ENCODE results near the gene AK8. TPM values are rescaled to one million over a fixed set of nuclear protein-coding genes. Genes with fewer than 3 reads are reported as not detected.

Gene AK8
- total RNA-seq, 2 experiments from 2014 or later: 0.27 TPM; not detected in 1

- Histone ChIP-seq H3K36me3 (ENCODE audit: insufficient read depth, low read length) (no peaks in the 10 kb centered on the region), H3K9me2 (ENCODE audit: insufficient read depth, low read length) (no peaks in the 10 kb centered on the region), H3K27ac (ENCODE audit: low read depth, low read length, poor library complexity, severe bottlenecking) (no peak overlapping the region), H3K4me1 (ENCODE audit: insufficient read depth, low read length, poor library complexity, severe bottlenecking) (no peaks in the 10 kb centered on the region), H3K79me2 (ENCODE audit: insufficient read depth, low read depth, low read length) (no peaks in the 10 kb centered on the region), H2AFZ (ENCODE audit: low read length) (no peak overlapping the region), H3K9me3 (ENCODE audit: low read length) (no peaks in the 10 kb centered on the region), H4K20me1 (ENCODE audit: insufficient read depth, low read length) (no peaks in the 10 kb centered on the region), H3K4me3 (ENCODE audit: low read depth, low read length, poor library complexity, severe bottlenecking) (no peak overlapping the region), H3K4me2 (ENCODE audit: low read length) (no peak overlapping the region)
- no peak for DNase-seq (ENCODE audit: low spot score)
- TF ChIP-seq CTCF (conservative IDR thresholded peaks at IDR 0.05; ENCODE audit: low read length) (no peak), EZH2phosphoT487 (IDR thresholded peaks at IDR 0.05; ENCODE audit: borderline replicate concordance, low read depth, low read length) (no peak)
- CTCF ChIA-PET (ENCODE audit: unreplicated experiment): no interaction called here
- POLR2A ChIA-PET: interaction anchor here (0.8 kb wide), 1 partner anchor 524 kb away, joined by 3 read pairs; no protein-coding TSS in a partner anchor
- intact Hi-C loops (cut with micrococcal nuclease; ENCODE audit: unreplicated experiment): no loop called here
- no TSS peak for BruUV-seq (replicated peaks)
Observed at GRCh38 chr9:132744881-132745755, 133.0 kb downstream of the AK8 start.

GRCh38 chr9:132743931-132744479, 134.1 kb downstream of the AK8 start:
- H4K20me1 ChIP-seq (ENCODE audit: insufficient read depth, low read length): no peaks in the 10 kb centered on the region
- H3K27ac ChIP-seq (ENCODE audit: low read depth, low read length, poor library complexity, severe bottlenecking): no peak overlapping the region
- no peak overlapping the region for H2AFZ ChIP-seq (ENCODE audit: low read length)
- H3K4me1 ChIP-seq (ENCODE audit: insufficient read depth, low read length, poor library complexity, severe bottlenecking): no peaks in the 10 kb centered on the region
- no peak for TF ChIP-seq EZH2phosphoT487 (IDR thresholded peaks at IDR 0.05; ENCODE audit: borderline replicate concordance, low read depth, low read length)
- TF ChIP-seq CTCF (conservative IDR thresholded peaks at IDR 0.05; ENCODE audit: low read length): no peak
- no peak overlapping the region for H3K4me2 ChIP-seq (ENCODE audit: low read length)
- H3K79me2 ChIP-seq (ENCODE audit: insufficient read depth, low read depth, low read length): no peaks in the 10 kb centered on the region
- H3K4me3 ChIP-seq (ENCODE audit: low read depth, low read length, poor library complexity, severe bottlenecking): no peak overlapping the region
- BruUV-seq (replicated peaks): no TSS peak
- CTCF ChIA-PET (ENCODE audit: unreplicated experiment): no interaction called here
- intact Hi-C loops (cut with micrococcal nuclease; ENCODE audit: unreplicated experiment): no loop called here
- POLR2A ChIA-PET: interaction anchor here (0.6 to 0.8 kb wide), 2 partner anchors 19 to 523 kb away, joined by 3 read pairs; no protein-coding TSS in a partner anchor
- no peaks in the 10 kb centered on the region for H3K9me2 ChIP-seq (ENCODE audit: insufficient read depth, low read length)
- no peaks in the 10 kb centered on the region for H3K36me3 ChIP-seq (ENCODE audit: insufficient read depth, low read length)
- H3K9me3 ChIP-seq (ENCODE audit: low read length): no peaks in the 10 kb centered on the region
- DNase-seq (ENCODE audit: low spot score): no peak

- Histone ChIP-seq H3K4me2 (ENCODE audit: low read length) (no peak overlapping the region), H3K4me1 (ENCODE audit: insufficient read depth, low read length, poor library complexity, severe bottlenecking) (no peaks in the 10 kb centered on the region), H3K9me2 (ENCODE audit: insufficient read depth, low read length) (no peaks in the 10 kb centered on the region), H3K79me2 (ENCODE audit: insufficient read depth, low read depth, low read length) (no peaks in the 10 kb centered on the region), H3K9me3 (ENCODE audit: low read length) (no peaks in the 10 kb centered on the region), H3K36me3 (ENCODE audit: insufficient read depth, low read length) (no peaks in the 10 kb centered on the region), H4K20me1 (ENCODE audit: insufficient read depth, low read length) (no peaks in the 10 kb centered on the region), H3K27ac (ENCODE audit: low read depth, low read length, poor library complexity, severe bottlenecking) (no peak overlapping the region), H2AFZ (ENCODE audit: low read length) (no peak overlapping the region), H3K4me3 (ENCODE audit: low read depth, low read length, poor library complexity, severe bottlenecking) (no peak overlapping the region)
- BruUV-seq (replicated peaks): no TSS peak
- no peak for DNase-seq (ENCODE audit: low spot score)
- POLR2A ChIA-PET: no interaction called here
- TF ChIP-seq EZH2phosphoT487 (IDR thresholded peaks at IDR 0.05; ENCODE audit: borderline replicate concordance, low read depth, low read length) (no peak), CTCF (conservative IDR thresholded peaks at IDR 0.05; ENCODE audit: low read length) (no peak)
- intact Hi-C loops (cut with micrococcal nuclease; ENCODE audit: unreplicated experiment): no loop called here
- CTCF ChIA-PET (ENCODE audit: unreplicated experiment): no interaction called here
Observed at GRCh38 chr9:132742821-132743311, 135.2 kb downstream of the AK8 start.

Data from OCI-LY7 (cell line).